Lower leg skin (tissue), 3 donors: Measurements from ENCODE around the gene TSSK6.

Experiments used
- POLR2A ChIP-seq, 2 donors: fragments of 450-650 bp; IDR thresholded peaks; one replicate each; pipeline ENCODE4 v1.6.1; 2016 to 2017; ENCODE audit warnings: antibody characterized with exemption in 2 of 2, mild to moderate bottlenecking in 1 of 2, moderate library complexity in 1 of 2
- TF ChIP-seq, protein P1 (sequence below), 3 donors: fragments of 450-650 bp; IDR thresholded peaks; one replicate each; pipeline ENCODE4 v1.5.1; 2016; ENCODE audit warnings: antibody characterized with exemption in 3 of 3, mild to moderate bottlenecking in 3 of 3, moderate library complexity in 2 of 3

DNA sequence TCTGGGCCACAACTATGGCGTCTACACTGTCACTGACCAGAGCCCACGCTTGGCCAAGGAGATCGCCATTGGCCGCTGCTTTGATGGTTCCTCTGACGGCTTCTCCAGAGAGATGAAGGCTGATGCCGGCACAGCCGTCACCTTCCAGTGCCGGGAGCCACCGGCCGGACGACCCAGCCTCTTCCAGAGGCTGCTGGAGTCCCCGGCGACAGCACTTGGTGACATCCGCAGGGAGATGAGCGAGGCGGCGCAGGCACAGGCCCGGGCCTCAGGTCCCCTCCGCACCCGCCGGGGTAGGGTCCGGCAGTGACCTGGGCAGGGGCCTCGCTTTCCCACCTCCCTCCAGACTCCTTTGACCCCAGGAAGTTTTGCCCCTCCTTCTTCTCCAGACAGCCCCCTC, 30.4 kb upstream of the TSSK6 start:
- no peak for TF ChIP-seq POLR2A (IDR thresholded peaks at IDR 0.05)
- TF ChIP-seq, protein P1, sequence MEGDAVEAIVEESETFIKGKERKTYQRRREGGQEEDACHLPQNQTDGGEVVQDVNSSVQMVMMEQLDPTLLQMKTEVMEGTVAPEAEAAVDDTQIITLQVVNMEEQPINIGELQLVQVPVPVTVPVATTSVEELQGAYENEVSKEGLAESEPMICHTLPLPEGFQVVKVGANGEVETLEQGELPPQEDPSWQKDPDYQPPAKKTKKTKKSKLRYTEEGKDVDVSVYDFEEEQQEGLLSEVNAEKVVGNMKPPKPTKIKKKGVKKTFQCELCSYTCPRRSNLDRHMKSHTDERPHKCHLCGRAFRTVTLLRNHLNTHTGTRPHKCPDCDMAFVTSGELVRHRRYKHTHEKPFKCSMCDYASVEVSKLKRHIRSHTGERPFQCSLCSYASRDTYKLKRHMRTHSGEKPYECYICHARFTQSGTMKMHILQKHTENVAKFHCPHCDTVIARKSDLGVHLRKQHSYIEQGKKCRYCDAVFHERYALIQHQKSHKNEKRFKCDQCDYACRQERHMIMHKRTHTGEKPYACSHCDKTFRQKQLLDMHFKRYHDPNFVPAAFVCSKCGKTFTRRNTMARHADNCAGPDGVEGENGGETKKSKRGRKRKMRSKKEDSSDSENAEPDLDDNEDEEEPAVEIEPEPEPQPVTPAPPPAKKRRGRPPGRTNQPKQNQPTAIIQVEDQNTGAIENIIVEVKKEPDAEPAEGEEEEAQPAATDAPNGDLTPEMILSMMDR (IDR thresholded peaks at IDR 0.05): no peak
